Type B pancreatic cell (in vitro differentiated cells): ENCODE data around the gene MGMT. TPM values are rescaled to one million over a fixed set of nuclear protein-coding genes. Genes with fewer than 3 reads are reported as not detected.

Source experiments
- DNase-seq: peaks from one replicate; pipeline ENCODE4 v3.0.0; 2021; ENCODE audit warnings: mixed read lengths; ENCODE audit not compliant: unreplicated experiment; ENCODE audit errors: extremely low spot score
- H3K27ac Mint-ChIP-seq: 2 replicates; pipeline ENCODE4 v1.8.0; 2021; ENCODE audit warnings: mild to moderate bottlenecking, mixed read lengths
- H3K27me3 Mint-ChIP-seq: 2 replicates; pipeline ENCODE4 v1.8.0; 2021; ENCODE audit warnings: mixed read lengths
- H3K36me3 Mint-ChIP-seq: 2 replicates; pipeline ENCODE4 v1.8.0; 2021; ENCODE audit warnings: mixed read lengths
- H3K4me1 Mint-ChIP-seq: one replicate; pipeline ENCODE4 v1.8.0; 2021; ENCODE audit warnings: mixed read lengths; ENCODE audit not compliant: unreplicated experiment
- H3K4me3 Mint-ChIP-seq: 2 replicates; pipeline ENCODE4 v1.8.0; 2021; ENCODE audit warnings: mild to moderate bottlenecking, mixed read lengths
- H3K9me3 Mint-ChIP-seq: 2 replicates; pipeline ENCODE4 v1.8.0; 2021; ENCODE audit warnings: mixed read lengths
- total RNA-seq: library from RNA; stranded (reverse); gene quantifications from 2 replicates; pipeline ENCODE4 v1.2.1, GENCODE V29; 2021; ENCODE audit warnings: low replicate concordance
- TF ChIP-seq, protein P1 (sequence below): fragments of 200-600 bp; sonication (generic); conservative IDR thresholded peaks from 2 replicates; pipeline ENCODE4 v1.5.0; 2021; ENCODE audit warnings: antibody characterized with exemption, mild to moderate bottlenecking

The MGMT gene
- total RNA-seq, 1 donor from 2014 or later = 18.8 TPM

DNA sequence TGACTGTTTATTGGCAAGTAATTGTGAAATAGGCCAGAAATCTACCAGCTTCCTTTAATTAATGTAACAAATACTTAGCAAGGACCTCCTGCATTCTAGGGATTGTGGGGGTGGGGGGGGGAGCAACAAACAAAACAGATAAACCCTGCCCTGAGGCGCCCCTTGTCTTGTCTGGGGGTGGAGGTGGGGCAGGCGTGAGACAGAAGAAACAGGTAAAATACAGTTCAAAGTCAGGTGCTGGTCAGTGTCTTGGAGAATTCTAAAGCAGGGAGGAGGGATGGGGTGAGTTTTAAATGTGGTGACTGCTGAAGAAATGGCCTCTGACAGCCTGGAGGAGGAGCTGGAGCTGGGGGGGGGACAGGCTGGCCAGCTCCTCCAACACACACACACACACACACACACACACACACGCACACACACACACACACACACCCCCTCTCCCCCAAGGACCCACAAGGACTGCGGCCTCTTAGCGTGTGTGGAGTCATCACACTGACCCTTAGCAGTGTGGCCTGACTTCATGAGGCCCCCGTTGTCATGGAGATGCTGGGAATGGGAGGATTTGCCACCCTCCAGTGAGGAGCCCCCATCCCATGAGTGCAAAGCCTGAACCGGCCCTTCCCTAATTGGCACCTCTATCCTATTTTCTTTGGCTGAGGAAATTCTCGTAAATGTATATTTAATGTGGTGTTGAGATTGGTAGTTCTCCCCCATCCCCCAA is 190.4 kb downstream of the MGMT start:
- no peak for DNase-seq
- Mint-ChIP-seq H3K4me3 (no peak overlapping the region), H3K27me3 (no peaks in the 10 kb centered on the region), H3K36me3 (no peaks in the 10 kb centered on the region), H3K4me1 (peaks cover 14% of the 10 kb centered on the region), H3K9me3 (peaks cover 3% of the 10 kb centered on the region), H3K27ac (no peak overlapping the region)
- TF ChIP-seq, protein P1, sequence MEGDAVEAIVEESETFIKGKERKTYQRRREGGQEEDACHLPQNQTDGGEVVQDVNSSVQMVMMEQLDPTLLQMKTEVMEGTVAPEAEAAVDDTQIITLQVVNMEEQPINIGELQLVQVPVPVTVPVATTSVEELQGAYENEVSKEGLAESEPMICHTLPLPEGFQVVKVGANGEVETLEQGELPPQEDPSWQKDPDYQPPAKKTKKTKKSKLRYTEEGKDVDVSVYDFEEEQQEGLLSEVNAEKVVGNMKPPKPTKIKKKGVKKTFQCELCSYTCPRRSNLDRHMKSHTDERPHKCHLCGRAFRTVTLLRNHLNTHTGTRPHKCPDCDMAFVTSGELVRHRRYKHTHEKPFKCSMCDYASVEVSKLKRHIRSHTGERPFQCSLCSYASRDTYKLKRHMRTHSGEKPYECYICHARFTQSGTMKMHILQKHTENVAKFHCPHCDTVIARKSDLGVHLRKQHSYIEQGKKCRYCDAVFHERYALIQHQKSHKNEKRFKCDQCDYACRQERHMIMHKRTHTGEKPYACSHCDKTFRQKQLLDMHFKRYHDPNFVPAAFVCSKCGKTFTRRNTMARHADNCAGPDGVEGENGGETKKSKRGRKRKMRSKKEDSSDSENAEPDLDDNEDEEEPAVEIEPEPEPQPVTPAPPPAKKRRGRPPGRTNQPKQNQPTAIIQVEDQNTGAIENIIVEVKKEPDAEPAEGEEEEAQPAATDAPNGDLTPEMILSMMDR = no peak

DNA sequence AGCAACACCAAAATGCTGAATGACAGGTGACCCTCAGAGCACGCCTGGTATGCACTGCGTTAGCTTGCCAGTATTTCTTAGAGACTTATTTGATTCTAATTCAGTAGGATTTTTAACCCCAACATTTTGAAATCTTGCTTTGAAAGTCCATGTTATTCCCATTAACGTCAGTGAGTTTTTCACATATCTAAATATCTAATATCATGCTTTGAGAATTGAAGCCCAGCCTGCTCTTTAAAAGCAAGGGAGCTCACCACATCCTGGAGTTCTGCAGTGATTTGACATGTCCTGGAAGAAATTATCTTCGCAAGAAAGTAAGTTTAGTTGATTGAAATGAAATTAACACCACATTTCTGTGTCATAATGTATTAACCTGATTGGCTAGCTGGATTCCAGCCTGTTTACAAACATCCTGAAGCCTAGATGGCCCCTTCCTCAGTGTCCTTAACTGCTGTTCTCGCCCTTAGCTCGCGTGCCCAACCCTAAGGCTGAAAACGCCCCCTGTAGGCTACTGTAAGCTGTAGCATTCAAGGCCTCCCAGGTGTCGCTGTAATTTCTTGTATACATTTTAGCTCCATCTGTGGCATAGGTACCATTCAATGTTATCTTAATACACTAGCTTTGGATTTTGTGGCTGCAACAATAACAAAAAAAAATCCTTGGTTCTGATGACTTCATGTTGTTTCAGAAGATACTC is 191.5 kb downstream of the MGMT start:
- DNase-seq = no peak
- H3K4me3 Mint-ChIP-seq = no peak overlapping the region
- TF ChIP-seq, protein P1 = peak; percentile 62
- H3K27ac Mint-ChIP-seq = no peak overlapping the region
- no peaks in the 10 kb centered on the region for H3K36me3 Mint-ChIP-seq
- H3K27me3 Mint-ChIP-seq = no peaks in the 10 kb centered on the region
- peaks cover 2% of the 10 kb centered on the region for H3K9me3 Mint-ChIP-seq
- peaks cover 14% of the 10 kb centered on the region for H3K4me1 Mint-ChIP-seq

- Mint-ChIP-seq H3K27me3 (no peaks in the 10 kb centered on the region), H3K9me3 (no peaks in the 10 kb centered on the region), H3K27ac (no peak overlapping the region), H3K36me3 (no peaks in the 10 kb centered on the region), H3K4me1 (peaks cover 14% of the 10 kb centered on the region), H3K4me3 (no peak overlapping the region)
- TF ChIP-seq, protein P1 = no peak
- no peak for DNase-seq
These were observed 192.6 kb downstream of the MGMT start for GRCh38 chr10:129659508-129660268.

- no peak overlapping the region for H3K27ac Mint-ChIP-seq
- peaks cover 4% of the 10 kb centered on the region for H3K9me3 Mint-ChIP-seq
- no peaks in the 10 kb centered on the region for H3K36me3 Mint-ChIP-seq
- H3K4me1 Mint-ChIP-seq = peaks cover 14% of the 10 kb centered on the region
- no peaks in the 10 kb centered on the region for H3K27me3 Mint-ChIP-seq
- H3K4me3 Mint-ChIP-seq = no peak overlapping the region
- DNase-seq = no peak
- TF ChIP-seq, protein P1 = no peak
These were observed 193.5 kb downstream of the MGMT start for GRCh38 chr10:129660569-129660968.

DNA sequence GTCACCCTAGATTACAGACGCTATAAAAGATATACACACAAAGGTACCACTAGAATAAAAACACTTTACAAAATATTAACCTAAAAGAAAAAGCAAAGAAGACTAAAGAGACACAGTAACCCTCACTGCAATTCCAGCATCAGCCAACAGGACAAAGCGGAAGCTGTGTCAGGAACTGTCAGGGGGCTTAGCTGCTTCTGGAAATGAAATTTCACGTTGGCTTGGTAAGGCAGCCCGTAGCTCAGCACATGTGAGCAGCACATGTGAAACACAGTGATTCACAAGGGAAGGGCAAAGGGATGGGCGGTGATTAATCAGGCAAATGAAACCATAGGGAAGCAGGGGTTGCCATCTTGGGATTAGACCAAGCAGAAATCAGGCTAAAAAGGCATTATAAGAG is 195.4 kb downstream of the MGMT start:
- TF ChIP-seq, protein P1 = peak; percentile 62
- Mint-ChIP-seq H3K27me3 (no peaks in the 10 kb centered on the region), H3K9me3 (peaks cover 6% of the 10 kb centered on the region), H3K4me1 (peaks cover 14% of the 10 kb centered on the region), H3K27ac (no peak overlapping the region), H3K36me3 (no peaks in the 10 kb centered on the region), H3K4me3 (no peak overlapping the region)
- no peak for DNase-seq
